ENCODE data around the gene CFAP70. TPM values are rescaled to one million over a fixed set of nuclear protein-coding genes. Genes with fewer than 3 reads are reported as not detected.

Gene CFAP70
- total and polyA plus RNA-seq, 7 donors = 0.46 to 1.8 (median 0.88) TPM; not detected in 1

GRCh38 chr10:73281097-73281496 is 77.6 kb downstream of the CFAP70 start:
- TF ChIP-seq EP300 (IDR thresholded peaks at IDR 0.05) = no peak
- no peak for TF ChIP-seq POLR2AphosphoS5 (IDR thresholded peaks at IDR 0.05)
- TF ChIP-seq CTCF (IDR thresholded peaks at IDR 0.05) = no peak

GRCh38 chr10:73264423-73264822 is 94.2 kb downstream of the CFAP70 start:
- H3K4me3 ChIP-seq = no peak overlapping the region
- no peak for TF ChIP-seq EP300 (IDR thresholded peaks at IDR 0.05)
- TF ChIP-seq POLR2AphosphoS5 (IDR thresholded peaks at IDR 0.05) = no peak
- no peak for TF ChIP-seq CTCF (IDR thresholded peaks at IDR 0.05)
- no peak for TF ChIP-seq POLR2A (IDR thresholded peaks at IDR 0.05)
- H3K9me3 ChIP-seq = no peaks in the 10 kb centered on the region
- intact Hi-C loops (cut with DNase I) = no loop called here
- no peaks in the 10 kb centered on the region for H3K27me3 ChIP-seq
- WGBS, 2 donors = 91 to 96% methylated on average over 2 of the region's 2 CpGs
- no peaks in the 10 kb centered on the region for H3K4me1 ChIP-seq
- H3K27ac ChIP-seq = no peak overlapping the region
- no peak for DNase-seq
- H3K36me3 ChIP-seq = no peaks in the 10 kb centered on the region

More at GRCh38 chr10:73281097-73281496, 77.6 kb downstream of the CFAP70 start:
- Histone ChIP-seq H3K4me3 (no peak overlapping the region), H3K9me3 (no peaks in the 10 kb centered on the region), H3K27me3 (no peaks in the 10 kb centered on the region), H3K27ac (no peak overlapping the region), H3K36me3 (no peaks in the 10 kb centered on the region), H3K4me1 (no peaks in the 10 kb centered on the region)
- intact Hi-C loops (cut with DNase I) = no loop called here
- DNase-seq = no peak
- whole genome bisulfite sequencing, 2 donors = 89 to 90% methylated on average over 3 of the region's 3 CpGs

GRCh38 chr10:73263693-73264347 is 94.8 kb downstream of the CFAP70 start:
- Histone ChIP-seq H3K27me3 (no peaks in the 10 kb centered on the region), H3K9me3 (no peaks in the 10 kb centered on the region), H3K27ac (no peak overlapping the region), H3K36me3 (no peaks in the 10 kb centered on the region), H3K4me1 (no peaks in the 10 kb centered on the region), H3K4me3 (no peak overlapping the region)
- no peak for DNase-seq
- WGBS, 2 donors = 56 to 65% methylated on average over 1 of the region's 1 CpG
- intact Hi-C loops (cut with DNase I) = no loop called here
- TF ChIP-seq CTCF (IDR thresholded peaks at IDR 0.05) = no peak
- no peak for TF ChIP-seq EP300 (IDR thresholded peaks at IDR 0.05)
- TF ChIP-seq POLR2AphosphoS5 (IDR thresholded peaks at IDR 0.05) = no peak

- TF ChIP-seq POLR2A (IDR thresholded peaks at IDR 0.05) = no peak
- TF ChIP-seq CTCF (IDR thresholded peaks at IDR 0.05) = no peak
- no peak for TF ChIP-seq EP300 (IDR thresholded peaks at IDR 0.05)
- no peak for TF ChIP-seq POLR2AphosphoS5 (IDR thresholded peaks at IDR 0.05)
- Histone ChIP-seq H3K4me1 (no peaks in the 10 kb centered on the region), H3K27ac (no peak overlapping the region), H3K9me3 (no peaks in the 10 kb centered on the region), H3K36me3 (no peaks in the 10 kb centered on the region), H3K27me3 (no peaks in the 10 kb centered on the region), H3K4me3 (no peak overlapping the region)
- no peak for DNase-seq
- intact Hi-C loops (cut with DNase I) = no loop called here
- 64 to 80% methylated on average over 5 of the region's 5 CpGs for WGBS, 2 donors
These were observed 95.6 kb downstream of the CFAP70 start for GRCh38 chr10:73262880-73263555.
